GM21515 (cell line): ENCODE results near the gene SLFN11.
"Not testable (repeated sequence)": the region's sequence is repeated elsewhere in the genome, so short reads cannot be mapped to it uniquely, and the experiment has no call there.

ENCODE experiments used
- ATAC-seq: cut with Tn5 transposase; IDR thresholded peaks from one replicate; pipeline ENCODE4 v1.9.1; 2021; ENCODE audit not compliant: unreplicated experiment

The SLFN11 gene

DNA sequence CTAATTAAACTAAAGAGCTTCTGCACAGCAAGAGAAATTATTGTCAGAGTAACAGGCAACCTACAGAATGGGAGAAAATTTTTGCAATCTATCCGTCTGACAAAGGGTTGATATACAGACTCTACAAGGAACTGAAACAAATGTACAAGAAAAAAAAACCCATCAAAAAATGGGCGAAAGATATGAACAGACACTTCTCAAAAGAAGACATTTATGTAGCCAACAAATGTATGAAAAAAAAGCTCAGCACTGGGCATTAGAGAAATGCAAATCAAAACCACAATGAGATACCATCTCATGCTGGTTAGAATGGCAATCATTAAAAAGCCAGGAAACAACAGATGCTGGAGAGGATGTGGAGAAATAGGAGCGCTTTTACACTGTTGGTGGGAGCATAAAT lies 64.1 kb downstream of the SLFN11 start:
- not testable (repeated sequence) for ATAC-seq
